HUDEP-2 (cell line): ENCODE measurements around the gene CRACDL.

Source experiments
- DNase-seq, 76 experiments: peaks; one replicate each; lab custom pipeline; 2025; ENCODE audit not compliant: unreplicated experiment in 76 of 76; lab: John Stamatoyannopoulos, UW

Gene CRACDL

DNA sequence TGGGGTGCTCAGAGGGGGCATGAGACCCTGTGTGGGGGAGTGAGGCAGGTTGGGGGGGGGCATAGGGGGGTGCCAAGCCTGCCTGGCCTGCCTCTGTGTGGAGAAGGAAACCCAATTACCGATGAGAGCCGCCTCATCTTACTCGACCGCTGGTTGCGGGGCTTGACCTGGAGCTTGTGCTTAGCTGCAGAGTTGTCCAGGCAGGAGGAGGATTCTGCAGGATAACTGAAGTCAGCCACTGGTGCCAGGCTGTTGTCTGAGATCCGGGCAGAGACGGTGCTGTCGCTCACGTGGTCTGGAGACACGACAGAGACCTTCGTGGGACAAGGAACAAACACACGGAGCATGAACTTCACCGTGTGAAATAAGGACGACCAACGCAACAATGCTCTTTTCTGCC, 109.2 kb downstream of the CRACDL start:
- DNase-seq, result no peak

DNA sequence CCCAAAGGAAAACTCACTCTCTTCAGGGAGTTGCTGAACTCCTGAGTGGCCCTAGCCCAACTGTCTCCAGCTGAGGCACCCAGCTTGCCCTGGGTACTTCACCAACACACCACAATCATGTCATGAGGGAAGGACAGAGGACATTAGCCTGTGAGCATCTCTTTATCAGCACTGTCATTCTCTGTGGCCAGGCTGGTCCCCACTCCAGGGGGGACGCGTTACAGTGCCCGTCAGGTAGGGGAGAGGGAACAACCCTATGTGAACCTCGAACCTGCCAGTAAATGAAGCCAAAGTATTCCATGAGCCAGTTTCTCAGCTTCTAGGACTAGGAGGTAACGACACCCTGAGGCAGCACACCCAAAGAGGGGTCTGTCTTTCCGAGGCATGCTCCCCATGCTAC, 110.2 kb downstream of the CRACDL start:
- no peak for DNase-seq

DNA sequence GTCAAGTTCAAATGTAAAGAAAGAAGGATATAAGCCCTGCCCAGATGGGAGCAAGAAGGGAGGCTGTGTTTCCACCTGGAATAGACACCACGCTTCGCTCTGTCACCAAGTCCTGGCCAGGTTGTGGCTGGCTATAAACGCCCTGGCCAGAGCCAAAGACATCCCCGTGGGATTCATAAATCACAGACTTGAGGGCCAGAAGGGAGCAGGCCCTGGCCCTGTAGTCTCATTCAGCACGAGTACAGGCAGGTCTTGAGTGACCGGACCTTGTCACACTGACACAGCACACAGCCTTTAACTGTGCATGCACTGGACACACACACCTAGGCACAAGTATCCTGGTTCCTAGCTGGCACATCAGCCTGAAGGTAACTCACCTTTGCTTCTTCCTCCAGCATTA, 110.6 kb downstream of the CRACDL start:
- no peak for DNase-seq

DNA sequence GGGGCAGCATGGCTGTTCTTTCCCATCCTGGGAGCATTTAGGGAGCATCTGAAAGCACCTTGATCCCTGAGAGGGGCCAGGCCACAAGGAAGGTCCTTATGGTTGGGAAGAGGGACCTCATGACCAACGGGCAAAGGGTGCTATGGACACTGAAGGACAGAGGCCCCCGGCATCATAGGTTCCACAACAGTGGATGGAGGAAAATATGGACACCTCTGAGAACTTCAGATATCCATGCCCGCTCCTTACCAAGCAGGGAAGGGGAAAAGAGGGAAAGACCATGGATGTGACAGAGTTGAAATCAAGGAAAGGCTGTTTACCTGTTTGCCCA, 111.0 kb downstream of the CRACDL start:
- no peak for DNase-seq

DNA sequence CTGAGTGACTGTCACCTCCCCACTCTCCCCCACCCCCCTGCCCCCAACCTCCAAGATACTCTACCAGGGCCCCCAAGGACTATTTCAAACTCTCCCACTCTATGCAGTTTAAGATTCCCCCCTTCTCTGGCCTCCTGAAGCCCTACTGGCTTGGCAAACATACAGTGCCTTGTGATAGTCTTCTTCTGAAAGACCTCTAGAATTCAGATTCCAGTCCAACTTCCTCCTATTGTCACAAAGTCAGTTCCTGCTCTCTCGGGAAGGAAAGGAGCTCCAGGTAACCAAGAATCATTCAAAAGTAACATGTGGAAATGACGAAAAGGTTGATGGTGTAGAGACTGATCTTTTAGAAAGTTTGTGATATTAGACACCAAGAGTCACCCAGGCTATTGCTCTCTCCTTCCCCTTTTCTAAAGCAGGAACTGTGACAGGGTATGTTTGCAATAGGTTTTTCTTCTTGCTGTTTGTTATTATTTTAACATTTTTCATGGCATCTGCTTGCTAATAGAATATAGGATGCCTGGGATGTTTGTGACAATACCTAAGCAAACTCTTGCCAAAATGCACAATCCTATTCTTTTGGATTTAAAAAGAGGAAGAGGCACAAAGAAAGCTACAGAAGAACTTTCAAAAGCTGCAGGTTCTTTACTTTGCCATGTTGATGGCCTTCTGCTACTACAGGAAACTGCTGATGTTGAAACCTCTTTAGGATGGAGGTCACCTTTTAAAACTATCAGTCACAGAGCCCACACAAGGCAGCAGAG, 111.6 kb downstream of the CRACDL start:
- DNase-seq, result no peak

DNA sequence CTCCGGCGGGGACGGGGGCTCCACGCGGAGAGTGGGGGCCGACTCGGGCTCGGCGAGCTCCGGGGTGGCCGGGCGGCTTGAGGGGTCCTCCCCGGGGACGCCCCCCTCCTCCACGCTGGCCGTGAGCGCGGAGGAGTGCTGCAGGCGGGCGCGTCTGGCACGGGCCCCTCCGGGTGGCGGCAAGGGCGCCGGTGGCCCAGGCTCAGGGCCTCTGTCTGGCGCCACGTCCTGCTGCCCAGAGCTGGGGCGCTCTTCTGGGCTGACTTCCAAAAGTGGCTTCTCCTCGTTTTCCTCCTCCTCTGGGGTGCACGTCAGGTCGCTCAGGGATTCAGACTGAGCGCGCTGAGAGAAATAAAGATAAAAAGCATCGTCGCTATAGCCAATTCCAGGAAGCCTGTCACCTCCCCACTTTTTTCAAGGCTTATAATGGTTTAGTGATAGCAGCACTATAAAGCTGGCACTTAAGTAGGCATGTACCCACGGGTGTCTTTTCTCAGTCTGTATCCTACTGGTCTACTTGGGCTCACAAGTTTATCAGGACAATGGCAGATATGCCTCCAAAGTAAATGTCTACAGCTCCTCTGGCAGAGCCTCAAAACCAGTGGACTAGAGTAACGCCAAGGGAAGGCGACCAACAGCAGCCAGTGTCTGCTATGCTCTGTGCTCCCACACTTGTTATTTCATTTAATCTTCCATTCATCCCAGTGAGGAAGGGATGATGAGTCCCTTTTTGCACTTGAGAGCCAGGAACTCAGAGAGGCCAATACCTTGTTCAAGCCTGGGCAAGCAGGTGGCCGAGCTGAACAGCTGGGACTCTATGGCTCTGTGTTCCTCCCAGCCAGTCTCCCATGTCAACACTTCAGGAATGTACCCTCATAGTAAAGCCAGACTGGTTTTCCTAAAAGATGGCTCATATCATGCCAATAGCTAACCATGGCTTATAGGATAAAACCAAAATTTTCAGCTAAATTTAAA, 112.5 kb downstream of the CRACDL start:
- no peak for DNase-seq

DNA sequence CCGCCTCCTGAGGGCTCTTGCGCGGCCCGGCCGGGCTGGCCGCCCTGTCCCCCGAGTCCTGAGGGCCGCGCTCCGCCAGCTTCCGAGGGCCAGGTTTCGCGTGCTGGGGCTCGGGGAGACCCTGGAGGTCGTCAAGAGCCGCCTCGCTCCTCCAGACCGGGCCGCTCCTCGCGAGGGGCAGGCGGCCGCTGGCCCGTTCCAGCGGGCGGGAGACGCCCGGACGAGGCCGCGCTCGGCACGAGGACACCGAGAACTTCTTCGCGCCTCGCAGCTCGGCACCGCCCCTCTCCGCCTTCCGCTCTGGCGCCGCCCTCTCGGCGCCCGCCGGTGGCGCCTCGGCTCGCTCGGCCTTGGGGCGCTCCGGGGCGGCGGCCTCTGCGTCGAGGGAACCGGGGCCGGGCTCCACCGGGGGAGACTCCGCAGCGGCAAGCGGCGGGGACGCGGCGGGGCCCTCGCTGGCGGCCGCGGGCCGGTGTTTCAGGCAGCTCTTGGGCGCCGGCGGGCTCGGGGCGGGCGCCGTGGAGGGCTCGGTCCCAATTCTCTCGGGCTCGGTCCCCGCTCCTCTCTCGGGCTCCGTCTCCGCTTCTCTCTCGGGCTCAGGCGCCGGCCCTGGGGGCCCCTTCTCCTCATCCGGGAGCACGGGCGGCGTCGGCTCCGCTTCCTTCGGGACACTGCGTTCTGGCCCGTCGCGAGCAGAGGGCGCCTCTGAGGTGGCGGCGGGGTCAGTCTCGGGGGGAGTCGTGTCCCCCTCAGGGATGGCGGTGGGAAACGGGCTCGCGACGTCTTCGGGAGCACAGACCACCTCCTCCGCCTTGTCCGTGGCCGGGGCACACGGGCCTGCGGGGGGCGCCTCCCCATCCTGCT, 113.5 kb downstream of the CRACDL start:
- DNase-seq, result peak in 42 of 76 experiments; percentile 2 to 55 (median 34)

DNA sequence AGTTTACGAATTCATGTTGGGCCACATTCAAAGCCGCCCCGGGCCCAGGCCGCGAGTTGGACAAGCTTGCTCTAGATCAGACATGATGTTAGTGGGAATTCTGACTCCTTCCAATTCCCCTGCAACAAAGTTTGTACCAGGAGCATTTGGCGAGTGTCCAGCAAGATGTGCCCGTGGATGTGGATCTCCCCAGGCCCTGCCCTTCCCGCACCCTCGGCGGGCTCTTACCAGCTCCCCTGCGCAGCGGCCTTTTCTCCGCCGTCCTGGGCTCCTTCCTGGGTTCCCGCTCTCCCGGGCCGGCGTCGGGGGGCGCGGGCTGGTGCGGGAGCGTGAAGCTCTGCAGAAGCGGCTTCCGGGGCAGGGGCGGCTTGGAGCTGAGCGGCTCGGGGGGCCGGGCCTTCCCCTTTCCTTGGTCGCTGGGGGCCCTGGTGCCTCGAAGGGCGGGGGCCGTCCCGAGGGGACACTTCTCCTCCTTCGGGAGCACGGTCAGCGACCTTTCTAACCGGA, 114.3 kb downstream of the CRACDL start:
- DNase-seq, result no peak

DNA sequence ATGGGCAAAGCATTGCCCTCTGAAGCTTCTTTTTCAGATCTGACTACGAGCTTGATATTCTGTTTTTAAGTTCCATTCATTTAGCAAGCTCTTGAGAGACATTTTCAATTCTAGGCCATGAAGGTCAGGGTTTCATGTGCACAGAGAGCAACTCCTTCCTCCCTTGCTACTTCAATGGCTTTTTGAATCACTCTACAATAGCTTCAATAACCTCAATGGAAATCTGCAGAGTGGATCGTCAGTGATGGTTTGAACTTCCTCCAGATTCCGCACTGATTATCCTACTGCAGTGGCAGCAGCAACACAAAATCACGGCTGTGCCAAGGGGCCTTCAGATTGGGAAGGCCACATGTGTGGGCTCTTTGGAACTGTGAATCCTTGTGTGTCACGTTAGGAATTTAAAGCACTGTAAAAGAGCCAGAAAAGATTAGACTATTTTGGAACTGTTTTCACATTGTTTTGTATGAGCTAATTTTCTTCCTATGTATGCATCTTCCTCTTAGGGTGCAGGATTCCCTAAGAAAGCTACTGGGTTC, 116.7 kb downstream of the CRACDL start:
- no peak for DNase-seq

DNA sequence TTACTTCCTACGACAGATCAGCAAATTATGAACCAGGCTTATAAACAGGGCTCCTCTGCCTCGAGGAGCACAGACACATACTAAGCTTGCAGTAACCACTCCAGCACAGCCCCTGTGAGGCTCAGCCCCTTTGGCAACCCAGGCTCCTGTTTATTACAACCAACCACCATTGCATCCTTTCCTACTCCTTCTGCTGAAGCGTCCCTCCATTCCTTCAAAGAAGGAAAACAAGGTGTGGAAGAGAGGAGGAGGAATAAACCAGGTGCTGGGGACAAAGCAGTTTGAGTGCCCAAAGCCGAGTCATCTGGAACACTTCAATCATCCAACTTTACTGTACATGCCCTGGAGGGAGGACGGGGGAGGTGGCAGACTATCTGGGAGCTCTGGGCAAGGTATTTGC, 117.9 kb downstream of the CRACDL start:
- DNase-seq, result no peak

DNA sequence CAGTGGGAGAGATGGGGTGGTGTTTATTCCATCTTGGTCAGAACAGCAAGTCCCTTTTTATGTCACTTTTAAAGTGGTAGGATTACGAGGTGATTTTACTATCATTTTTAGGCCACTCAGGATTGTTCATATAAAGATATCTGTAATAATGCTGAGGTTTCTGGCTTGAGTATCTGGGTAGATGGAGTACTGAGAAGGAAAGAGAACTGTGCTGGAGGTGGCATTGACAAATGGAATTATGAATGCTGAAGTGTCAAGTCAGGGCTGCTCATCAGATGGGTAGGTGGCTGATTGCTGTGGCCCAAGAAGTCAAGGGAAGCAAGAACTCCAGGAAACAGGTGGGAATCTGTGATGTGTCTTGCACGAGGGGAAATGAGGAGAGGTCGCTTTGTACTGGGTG, 119.7 kb downstream of the CRACDL start:
- no peak for DNase-seq

DNA sequence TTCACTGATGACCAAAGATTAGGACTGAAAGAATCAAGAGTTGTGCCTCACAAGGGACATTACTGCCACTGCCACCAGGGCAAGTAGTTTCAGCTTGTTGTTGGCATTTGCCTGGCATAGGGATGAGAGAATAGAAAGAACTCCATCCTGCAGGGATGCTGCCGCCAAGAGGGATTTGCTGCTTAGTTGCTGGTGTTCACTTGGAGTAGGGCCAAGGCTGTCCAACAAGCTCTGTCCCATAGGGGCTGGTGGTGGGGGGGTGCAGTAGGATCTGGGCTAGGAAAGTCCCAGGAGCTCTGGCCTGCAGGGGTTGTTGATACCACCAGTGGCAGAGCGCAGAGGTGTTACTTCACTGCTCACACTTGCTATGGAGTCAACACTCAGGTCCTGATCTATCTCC, 120.2 kb downstream of the CRACDL start:
- no peak for DNase-seq

DNA sequence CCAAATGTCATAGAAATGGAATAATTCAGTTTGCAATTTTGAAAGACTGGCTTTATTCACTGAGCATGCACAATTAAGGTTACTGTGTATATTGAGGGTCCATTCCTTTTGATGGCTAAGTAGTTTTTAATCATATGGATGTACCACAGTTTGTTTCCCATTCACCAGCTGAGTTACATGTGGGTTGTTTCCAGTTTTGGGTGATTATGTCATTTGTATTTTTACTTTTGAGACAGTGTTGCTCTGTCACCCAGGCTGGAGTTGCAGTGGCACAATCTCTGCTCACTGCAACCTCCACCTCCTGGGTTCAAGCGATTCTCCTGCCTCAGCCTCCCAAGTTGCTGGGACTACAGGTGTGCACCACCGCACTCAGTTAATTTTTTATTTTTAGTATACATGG, 124.3 kb downstream of the CRACDL start:
- DNase-seq, result no peak

DNA sequence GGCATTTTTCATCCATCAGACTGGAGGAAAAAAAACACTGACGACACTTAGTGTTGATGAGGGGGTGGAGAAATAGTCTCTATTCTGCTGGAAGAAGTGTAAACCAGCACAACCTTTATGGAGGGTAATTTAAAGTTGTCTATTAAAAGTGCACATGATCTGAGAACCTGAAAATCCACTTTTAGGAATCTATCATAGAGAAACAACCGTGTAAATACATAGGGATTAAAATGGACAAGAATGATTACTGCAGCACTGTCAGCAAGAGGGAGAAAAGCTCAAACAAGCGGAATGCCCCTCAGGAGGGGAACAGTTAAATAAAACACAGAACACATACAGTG, 125.5 kb downstream of the CRACDL start:
- no peak for DNase-seq

DNA sequence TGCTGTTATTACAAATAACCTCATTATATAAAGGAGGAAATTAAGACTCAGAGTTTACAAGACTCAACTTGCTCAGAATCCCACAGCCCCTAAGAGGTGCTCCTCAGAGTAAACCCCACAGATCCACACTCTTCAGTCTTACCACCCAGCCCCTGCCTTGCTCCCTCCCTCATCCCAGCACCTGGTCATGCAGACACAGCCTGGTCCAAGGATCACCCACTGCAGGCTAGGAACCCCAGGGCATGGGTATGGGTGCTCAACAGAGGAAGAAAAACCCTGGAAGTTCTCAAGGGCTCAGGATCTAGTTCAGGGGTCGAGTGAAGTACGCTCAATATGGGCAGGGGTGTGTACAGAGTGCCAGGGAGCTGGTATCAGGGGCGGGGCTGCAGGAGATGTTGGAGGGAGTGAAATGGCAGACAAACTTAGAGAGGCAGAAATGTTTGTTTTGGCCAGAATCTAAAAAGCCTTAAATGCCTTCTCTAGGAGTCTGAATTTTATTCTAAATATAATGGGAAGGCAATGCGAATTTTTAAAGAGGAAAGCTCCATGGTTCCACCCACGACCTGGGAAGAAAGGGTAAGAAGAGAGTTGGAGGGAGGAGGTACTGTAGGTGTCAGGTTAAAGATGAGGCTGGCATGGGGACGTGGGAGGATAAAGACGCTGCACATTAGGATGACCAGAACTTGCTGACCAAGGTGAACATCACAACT, 126.0 kb downstream of the CRACDL start:
- no peak for DNase-seq

DNA sequence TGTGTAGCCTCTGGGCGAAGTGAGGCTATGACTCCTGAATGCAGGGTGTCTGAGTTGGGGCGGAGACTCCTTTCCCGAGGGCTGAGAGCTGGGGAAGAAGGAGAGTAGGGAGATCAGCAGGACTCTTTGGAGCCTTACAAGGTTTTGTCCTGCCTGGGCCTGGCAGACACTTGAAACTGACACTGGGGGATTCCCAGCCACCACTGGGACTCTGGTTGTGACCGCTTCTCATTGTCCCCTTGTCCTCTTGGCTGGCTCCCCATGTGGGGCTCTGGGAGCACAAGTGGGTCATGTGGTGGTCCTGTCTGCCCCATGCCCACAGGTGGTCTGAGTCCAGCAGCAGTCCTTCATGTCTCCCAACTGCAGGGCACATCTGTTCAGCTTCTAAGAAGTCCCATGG, 126.9 kb downstream of the CRACDL start:
- no peak for DNase-seq

DNA sequence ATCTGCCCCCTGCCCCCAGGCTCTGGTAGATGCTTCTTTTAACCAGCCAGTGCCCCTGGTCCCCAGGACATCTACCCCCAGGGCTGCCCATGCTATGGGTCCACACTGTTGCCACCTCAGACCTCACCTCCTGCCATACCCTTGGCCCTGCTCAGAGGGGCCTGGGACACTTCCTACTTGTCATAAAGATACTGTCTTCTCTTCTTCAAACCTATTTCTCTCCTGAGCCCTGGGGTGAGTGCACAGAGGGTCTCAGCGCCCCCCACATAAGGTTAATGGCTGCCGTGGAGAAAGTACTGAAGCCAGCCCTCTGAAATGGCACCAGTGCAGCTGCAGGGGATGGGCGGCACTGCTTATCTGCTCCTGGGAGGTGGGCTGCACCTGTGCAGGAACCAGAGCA, 127.5 kb downstream of the CRACDL start:
- no peak for DNase-seq

DNA sequence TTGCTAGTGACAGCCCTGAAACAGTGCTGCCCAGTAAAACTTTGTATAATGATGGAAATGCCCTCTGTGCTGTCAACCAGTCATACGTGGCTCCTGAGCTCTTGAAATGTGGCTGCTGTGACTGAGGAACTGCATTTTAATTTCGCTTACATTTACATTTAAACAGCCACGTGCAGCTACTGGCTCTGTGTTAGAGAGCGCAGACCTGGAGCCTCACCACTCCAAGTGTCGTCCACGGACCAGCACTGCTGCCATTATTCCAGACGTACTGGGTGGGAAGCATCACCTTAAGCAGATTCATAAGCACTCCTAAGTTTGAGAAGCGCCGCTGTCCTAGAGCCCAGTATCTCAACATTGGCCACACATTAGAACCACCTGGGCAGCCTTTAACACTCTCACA, 128.1 kb downstream of the CRACDL start:
- DNase-seq, result no peak

DNA sequence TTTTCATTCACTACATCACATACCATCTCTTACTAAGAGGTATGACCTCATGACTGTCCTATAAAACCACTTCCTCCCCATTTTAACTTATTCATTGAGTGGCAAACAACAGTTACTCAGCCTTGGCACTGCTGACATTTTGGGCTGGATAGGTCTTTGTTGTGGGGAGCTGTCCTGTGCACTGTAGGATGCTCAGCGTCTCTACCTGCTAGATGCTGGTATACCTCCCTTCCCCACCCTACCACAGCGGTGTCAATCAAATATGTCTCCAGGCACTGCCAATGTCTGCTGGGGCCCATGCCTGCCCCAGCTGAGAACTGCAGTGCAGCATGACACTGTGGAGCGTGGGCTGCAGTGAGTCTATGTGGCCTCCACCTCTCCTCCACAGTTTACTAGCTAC, 128.8 kb downstream of the CRACDL start:
- no peak for DNase-seq

DNA sequence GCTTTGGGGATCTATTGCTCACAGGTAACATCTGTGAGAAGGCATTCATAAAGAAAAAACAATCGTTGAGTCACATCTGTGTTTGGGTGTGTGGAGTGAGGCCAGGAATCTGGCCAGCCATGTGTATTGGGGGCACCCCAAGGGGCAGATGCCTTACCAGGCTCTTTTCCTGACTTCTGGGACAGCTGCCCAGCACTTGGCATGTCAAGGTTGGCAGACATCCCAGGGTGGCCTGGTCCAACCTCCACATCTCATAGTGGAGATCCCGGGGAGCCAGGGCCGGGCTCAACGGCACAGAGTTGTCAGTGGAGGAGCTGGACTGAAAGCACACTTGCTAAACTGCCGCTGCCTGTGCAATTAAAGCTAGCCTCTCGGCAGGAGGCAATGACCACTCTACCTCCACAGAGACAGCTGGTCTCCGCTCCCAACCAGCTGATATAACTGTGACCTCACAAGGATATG, 129.8 kb downstream of the CRACDL start:
- peak in 2 of 76 experiments; percentile 5 to 10 for DNase-seq
